ENCODE measurements around the gene JAM3.
"Not testable (repeated sequence)": the region's sequence is repeated elsewhere in the genome, so short reads cannot be mapped to it uniquely, and the experiment has no call there.

Gene JAM3

GRCh38 chr11:134170177-134170918, 101.5 kb downstream of the JAM3 start:
- TF ChIP-seq ZNF274 (IDR thresholded peaks at IDR 0.05; ENCODE audit: low read depth, low read length), result no peak
- H3K4me3 ChIP-seq (ENCODE audit: low read length), result no peak overlapping the region

GRCh38 chr11:134170919-134171281, 102.0 kb downstream of the JAM3 start:
- TF ChIP-seq ZNF274 (IDR thresholded peaks at IDR 0.05; ENCODE audit: low read depth, low read length), result no peak
- H3K4me3 ChIP-seq (ENCODE audit: low read length), result no peak overlapping the region

GRCh38 chr11:134171951-134172350, 103.1 kb downstream of the JAM3 start:
- no peak for TF ChIP-seq ZNF274 (IDR thresholded peaks at IDR 0.05; ENCODE audit: low read depth, low read length)
- no peak overlapping the region for H3K4me3 ChIP-seq (ENCODE audit: low read length)

- H3K4me3 ChIP-seq (ENCODE audit: low read length), result no peak overlapping the region
- TF ChIP-seq ZNF274 (IDR thresholded peaks at IDR 0.05; ENCODE audit: low read depth, low read length), result no peak
These were observed 104.4 kb downstream of the JAM3 start for GRCh38 chr11:134173296-134173695.

GRCh38 chr11:134176284-134176683, 107.4 kb downstream of the JAM3 start:
- TF ChIP-seq ZNF274 (IDR thresholded peaks at IDR 0.05; ENCODE audit: low read depth, low read length), result no peak
- no peak overlapping the region for H3K4me3 ChIP-seq (ENCODE audit: low read length)

- no peak for TF ChIP-seq ZNF274 (IDR thresholded peaks at IDR 0.05; ENCODE audit: low read depth, low read length)
- no peak overlapping the region for H3K4me3 ChIP-seq (ENCODE audit: low read length)
These were observed 109.3 kb downstream of the JAM3 start for GRCh38 chr11:134178032-134178674.

- H3K4me3 ChIP-seq (ENCODE audit: low read length), result no peak overlapping the region
- TF ChIP-seq ZNF274 (IDR thresholded peaks at IDR 0.05; ENCODE audit: low read depth, low read length), result no peak
These were observed 112.8 kb downstream of the JAM3 start for GRCh38 chr11:134181707-134182106.

- not testable (repeated sequence) for H3K4me3 ChIP-seq (ENCODE audit: low read length)
These were observed 119.2 kb downstream of the JAM3 start for GRCh38 chr11:134188092-134188491.

- no peak overlapping the region for H3K4me3 ChIP-seq (ENCODE audit: low read length)
- no peak for TF ChIP-seq ZNF274 (IDR thresholded peaks at IDR 0.05; ENCODE audit: low read depth, low read length)
These were observed 127.9 kb downstream of the JAM3 start for GRCh38 chr11:134196756-134197155.

- H3K4me3 ChIP-seq (ENCODE audit: low read length), result no peak overlapping the region
- TF ChIP-seq ZNF274 (IDR thresholded peaks at IDR 0.05; ENCODE audit: low read depth, low read length), result no peak
These were observed 130.7 kb downstream of the JAM3 start for GRCh38 chr11:134199531-134199930.

- TF ChIP-seq ZNF274 (IDR thresholded peaks at IDR 0.05; ENCODE audit: low read depth, low read length), result no peak
- no peak overlapping the region for H3K4me3 ChIP-seq (ENCODE audit: low read length)
These were observed 131.8 kb downstream of the JAM3 start for GRCh38 chr11:134200688-134201087.

Data from GM08714 (cell line).